DOHH2 (cell line): ENCODE measurements around the gene OR4E2.
"Not testable (repeated sequence)": the region's sequence is repeated elsewhere in the genome, so short reads cannot be mapped to it uniquely, and the experiment has no call there.

Experiments
- H3F3A ChIP-seq: fragments of 200-600 bp; sonication (generic), shearing (Covaris generic); 2 replicates; pipeline ENCODE4 v1.6.0; 2016; ENCODE audit warnings: antibody characterized with exemption, mild to moderate bottlenecking; ENCODE audit not compliant: control insufficient read depth, insufficient read depth
- H3K27ac ChIP-seq: fragments of 200-600 bp; sonication (generic); 2 replicates; pipeline ENCODE4 v1.5.1; 2014; ENCODE audit warnings: low read depth, mild to moderate bottlenecking, low read length, moderate library complexity
- H3K27me3 ChIP-seq: fragments of 200-600 bp; sonication (generic); 2 replicates; pipeline ENCODE4 v1.6.1; 2014; ENCODE audit warnings: mild to moderate bottlenecking, low read length, mixed read lengths; ENCODE audit not compliant: control insufficient read depth
- H3K36me3 ChIP-seq: fragments of 200-600 bp; sonication (generic); 2 replicates; pipeline ENCODE4 v1.6.1; 2014; ENCODE audit warnings: mild to moderate bottlenecking, low read length, moderate library complexity, mixed read lengths; ENCODE audit not compliant: control insufficient read depth
- H3K4me1 ChIP-seq: fragments of 200-600 bp; sonication (generic); 2 replicates; pipeline ENCODE4 v1.6.1; 2014; ENCODE audit warnings: mild to moderate bottlenecking, low read length, mixed read lengths; ENCODE audit not compliant: control insufficient read depth
- H3K4me2 ChIP-seq: fragments of 200-600 bp; sonication (generic); 2 replicates; pipeline ENCODE4 v1.6.0; 2014; ENCODE audit warnings: mild to moderate bottlenecking, low read length, moderate library complexity
- H3K4me3 ChIP-seq: fragments of 200-600 bp; sonication (generic); 2 replicates; pipeline ENCODE4 v1.5.1; 2014; ENCODE audit warnings: mild to moderate bottlenecking, low read length, mixed read lengths
- H3K79me2 ChIP-seq: fragments of 200-600 bp; sonication (generic); 2 replicates; pipeline ENCODE4 v1.6.1; 2014; ENCODE audit warnings: mild to moderate bottlenecking, low read length, mixed read lengths; ENCODE audit not compliant: control insufficient read depth
- H3K9me2 ChIP-seq: fragments of 200-600 bp; sonication (generic); replicated peaks from 2 replicates; pipeline ENCODE4 v1.6.1; 2014; ENCODE audit warnings: mild to moderate bottlenecking, low read length, mixed read lengths; ENCODE audit not compliant: control insufficient read depth
- H3K9me3 ChIP-seq: fragments of 200-600 bp; sonication (generic); 2 replicates; pipeline ENCODE4 v1.6.1; 2014; ENCODE audit warnings: antibody characterized with exemption, low read length, mixed read lengths; ENCODE audit not compliant: control insufficient read depth, insufficient read depth
- H4K20me1 ChIP-seq: fragments of 200-600 bp; sonication (generic); 2 replicates; pipeline ENCODE4 v1.6.0; 2014; ENCODE audit warnings: low read depth, mild to moderate bottlenecking, antibody characterized with exemption, low read length, moderate library complexity; ENCODE audit not compliant: control insufficient read depth, insufficient read depth
- EZH2phosphoT487 ChIP-seq: fragments of 200-600 bp; sonication (generic); IDR thresholded peaks from 2 replicates; pipeline ENCODE4 v1.6.1; 2017; ENCODE audit warnings: borderline replicate concordance, mild to moderate bottlenecking, antibody characterized with exemption, low read length, moderate library complexity, mixed read lengths
- TF ChIP-seq, protein P1 (sequence below): fragments of 200-600 bp; sonication (generic); IDR thresholded peaks from one replicate; pipeline ENCODE4 v1.5.1; 2014; ENCODE audit warnings: antibody characterized with exemption, mild to moderate bottlenecking, low read depth, low read length; ENCODE audit not compliant: poor library complexity, severe bottlenecking

OR4E2 gene

GRCh38 chr14:21694425-21694824 is 40.8 kb downstream of the OR4E2 start:
- H3K4me3 ChIP-seq = no peak overlapping the region
- H3K4me1 ChIP-seq = no peaks in the 10 kb centered on the region
- no peaks in the 10 kb centered on the region for H3F3A ChIP-seq

DNA sequence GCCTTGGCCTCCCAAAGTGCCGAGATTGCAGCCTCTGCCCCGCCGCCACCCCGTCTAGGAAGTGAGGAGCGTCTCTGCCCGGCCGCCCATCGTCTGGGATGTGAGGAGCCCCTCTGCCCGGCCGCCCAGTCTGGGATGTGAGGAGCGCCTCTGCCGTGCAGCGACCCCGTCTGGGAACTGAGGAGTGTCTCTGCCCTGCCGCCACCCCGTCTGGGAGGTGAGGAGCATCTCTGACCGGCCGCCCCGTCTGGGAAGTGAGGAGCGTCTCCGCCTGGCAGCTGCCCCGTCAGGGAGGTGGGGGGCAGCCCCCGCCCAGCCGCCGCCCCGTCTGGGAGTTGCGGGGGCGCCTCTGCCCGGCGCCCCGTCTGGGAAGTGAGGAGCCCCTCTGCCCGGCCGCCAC is 44.0 kb downstream of the OR4E2 start:
- H3K9me3 ChIP-seq, H3F3A ChIP-seq, H3K27ac ChIP-seq, H3K4me2 ChIP-seq, H3K4me1 ChIP-seq, H3K4me3 ChIP-seq, H3K9me2 ChIP-seq, H3K36me3 ChIP-seq, H4K20me1 ChIP-seq, H3K79me2 ChIP-seq: not testable (repeated sequence)
- H3K27me3 ChIP-seq = peaks cover 29% of the 10 kb centered on the region

More at GRCh38 chr14:21694425-21694824, 40.8 kb downstream of the OR4E2 start:
- Histone ChIP-seq H3K9me2 (no peaks in the 10 kb centered on the region), H3K36me3 (no peaks in the 10 kb centered on the region), H3K27ac (no peak overlapping the region), H3K79me2 (no peaks in the 10 kb centered on the region), H3K9me3 (no peaks in the 10 kb centered on the region), H4K20me1 (no peaks in the 10 kb centered on the region), H3K27me3 (peaks cover 10% of the 10 kb centered on the region), H3K4me2 (no peak overlapping the region)
- TF ChIP-seq, protein P1, sequence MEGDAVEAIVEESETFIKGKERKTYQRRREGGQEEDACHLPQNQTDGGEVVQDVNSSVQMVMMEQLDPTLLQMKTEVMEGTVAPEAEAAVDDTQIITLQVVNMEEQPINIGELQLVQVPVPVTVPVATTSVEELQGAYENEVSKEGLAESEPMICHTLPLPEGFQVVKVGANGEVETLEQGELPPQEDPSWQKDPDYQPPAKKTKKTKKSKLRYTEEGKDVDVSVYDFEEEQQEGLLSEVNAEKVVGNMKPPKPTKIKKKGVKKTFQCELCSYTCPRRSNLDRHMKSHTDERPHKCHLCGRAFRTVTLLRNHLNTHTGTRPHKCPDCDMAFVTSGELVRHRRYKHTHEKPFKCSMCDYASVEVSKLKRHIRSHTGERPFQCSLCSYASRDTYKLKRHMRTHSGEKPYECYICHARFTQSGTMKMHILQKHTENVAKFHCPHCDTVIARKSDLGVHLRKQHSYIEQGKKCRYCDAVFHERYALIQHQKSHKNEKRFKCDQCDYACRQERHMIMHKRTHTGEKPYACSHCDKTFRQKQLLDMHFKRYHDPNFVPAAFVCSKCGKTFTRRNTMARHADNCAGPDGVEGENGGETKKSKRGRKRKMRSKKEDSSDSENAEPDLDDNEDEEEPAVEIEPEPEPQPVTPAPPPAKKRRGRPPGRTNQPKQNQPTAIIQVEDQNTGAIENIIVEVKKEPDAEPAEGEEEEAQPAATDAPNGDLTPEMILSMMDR = no peak
- TF ChIP-seq EZH2phosphoT487 = no peak

DNA sequence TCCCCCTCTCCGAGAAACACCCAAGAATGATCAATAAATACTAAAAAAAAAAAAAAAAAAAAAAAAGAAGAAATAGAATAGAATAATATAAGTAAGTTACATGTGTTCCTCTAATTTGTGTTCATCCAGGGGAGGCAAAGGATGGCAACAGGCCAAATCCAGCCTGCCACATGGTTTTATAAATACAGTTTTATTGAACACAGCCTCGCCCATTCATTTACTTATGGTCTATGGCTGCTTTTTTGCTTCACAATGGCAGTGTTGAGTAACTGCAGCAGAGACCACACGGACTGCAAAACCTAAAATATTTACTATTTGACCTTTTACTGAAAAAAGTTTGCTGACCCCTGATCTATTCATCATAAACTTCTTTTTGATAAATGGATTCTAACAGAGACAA is 44.9 kb downstream of the OR4E2 start:
- not testable (repeated sequence) for H3K4me2 ChIP-seq, H3K27ac ChIP-seq, H3K79me2 ChIP-seq, H3K4me3 ChIP-seq, H3K9me2 ChIP-seq, H3K9me3 ChIP-seq, H4K20me1 ChIP-seq, H3K4me1 ChIP-seq, H3F3A ChIP-seq, H3K36me3 ChIP-seq
- peaks cover 34% of the 10 kb centered on the region for H3K27me3 ChIP-seq

GRCh38 chr14:21699551-21699950 is 45.9 kb downstream of the OR4E2 start:
- TF ChIP-seq, protein P1 = no peak
- TF ChIP-seq EZH2phosphoT487 = no peak
- H3F3A ChIP-seq = peaks cover 3% of the 10 kb centered on the region; the same call in 1 of the 2 replicates
- H4K20me1 ChIP-seq = no peaks in the 10 kb centered on the region
- no peaks in the 10 kb centered on the region for H3K79me2 ChIP-seq
- H3K27ac ChIP-seq = no peak overlapping the region
- no peaks in the 10 kb centered on the region for H3K36me3 ChIP-seq
- H3K4me2 ChIP-seq = no peak overlapping the region
- H3K9me2 ChIP-seq = no peaks in the 10 kb centered on the region
- H3K27me3 ChIP-seq = peaks cover 34% of the 10 kb centered on the region
- H3K4me1 ChIP-seq = peaks cover 14% of the 10 kb centered on the region
- no peak overlapping the region for H3K4me3 ChIP-seq
- no peaks in the 10 kb centered on the region for H3K9me3 ChIP-seq
